HepG2 (cell line): ENCODE measurements around the gene RBM18. TPM values are rescaled to one million over a fixed set of nuclear protein-coding genes. Genes with fewer than 3 reads are reported as not detected.
A peak's percentile ranks its signal among the peaks of the same experiment; 100 is the strongest.

ENCODE experiments used
- LRRFIP1 ChIP-seq: sonication (generic); formaldehyde crosslinking; conservative IDR thresholded peaks from 2 replicates; pipeline ENCODE4 v1.4.0; 2020; ENCODE audit warnings: missing genetic modification reagents
- MED1 ChIP-seq: sonication (generic); formaldehyde crosslinking; IDR thresholded peaks from 2 replicates; pipeline ENCODE4 v1.4.0; 2020; ENCODE audit warnings: missing genetic modification reagents
- NFYB ChIP-seq: sonication (generic); formaldehyde crosslinking; IDR thresholded peaks from 2 replicates; pipeline ENCODE4 v1.4.0; 2020; ENCODE audit warnings: missing genetic modification reagents
- PAF1 ChIP-seq: IDR thresholded peaks from 2 replicates; pipeline ENCODE4 v1.6.1; 2016; ENCODE audit warnings: missing genetic modification reagents, missing compliant biosample characterization
- TEAD3 ChIP-seq: optimal IDR thresholded peaks from 2 replicates; pipeline ENCODE3; 2016; ENCODE audit warnings: borderline replicate concordance
- ZNF414 ChIP-seq: sonication (generic); formaldehyde crosslinking; IDR thresholded peaks from 2 replicates; pipeline ENCODE4 v1.5.0; 2020; ENCODE audit warnings: missing genetic modification reagents
- ZNF577 ChIP-seq: sonication (generic); formaldehyde crosslinking; IDR thresholded peaks from 2 replicates; pipeline ENCODE4 v1.4.0; 2020; ENCODE audit warnings: mild to moderate bottlenecking, low read depth, missing genetic modification reagents, borderline replicate concordance
- ZNF646 ChIP-seq: sonication (generic); formaldehyde crosslinking; IDR thresholded peaks from 2 replicates; pipeline ENCODE4 v1.9.0; 2021; ENCODE audit warnings: mild to moderate bottlenecking, missing genetic modification reagents
- polyA plus RNA-seq, 8 experiments: library from polyadenylated mRNA; depleted of rRNA in 3 of 8; stranded (reverse) in 7 of 8; unstranded in 1 of 8; fragments of >200 nt; fragmentation: Illumina TruSeq in 4 of 8; extraction: Trizol in 4 of 8; gene quantifications; 2 replicates each; pipeline versions ENCODE4 v1.2.1 to v1.2.3, GENCODE V29; 2011 to 2016; ENCODE audit warnings: low read depth in 4 of 8, missing spikeins in 1 of 8, mixed read lengths in 1 of 8; ENCODE audit not compliant: insufficient read depth in 1 of 8
- total RNA-seq, 5 experiments: library from RNA; depleted of rRNA; stranded (reverse); fragments of >200 nt; fragmentation: Illumina TruSeq; extraction: Trizol; gene quantifications; 2 replicates each; pipeline ENCODE4 v1.2.3, GENCODE V29; 2016; ENCODE audit warnings: low read depth in 1 of 5
- TF ChIP-seq, protein P1 (sequence below): sonication (generic); formaldehyde crosslinking; IDR thresholded peaks from 2 replicates; pipeline ENCODE4 v1.4.0; 2020; ENCODE audit warnings: missing genetic modification reagents
- TF ChIP-seq, protein P2 (sequence below): sonication (generic); formaldehyde crosslinking; IDR thresholded peaks from 2 replicates; pipeline ENCODE4 v1.4.0; 2020; ENCODE audit warnings: missing genetic modification reagents, borderline replicate concordance

RBM18 gene
- total and polyA plus RNA-seq, 2 of the 13 experiments (the other 11 are each of a cell fraction or from before 2014, with no cell fraction given): 12.6 to 16.6 TPM

- TF ChIP-seq, protein P1, sequence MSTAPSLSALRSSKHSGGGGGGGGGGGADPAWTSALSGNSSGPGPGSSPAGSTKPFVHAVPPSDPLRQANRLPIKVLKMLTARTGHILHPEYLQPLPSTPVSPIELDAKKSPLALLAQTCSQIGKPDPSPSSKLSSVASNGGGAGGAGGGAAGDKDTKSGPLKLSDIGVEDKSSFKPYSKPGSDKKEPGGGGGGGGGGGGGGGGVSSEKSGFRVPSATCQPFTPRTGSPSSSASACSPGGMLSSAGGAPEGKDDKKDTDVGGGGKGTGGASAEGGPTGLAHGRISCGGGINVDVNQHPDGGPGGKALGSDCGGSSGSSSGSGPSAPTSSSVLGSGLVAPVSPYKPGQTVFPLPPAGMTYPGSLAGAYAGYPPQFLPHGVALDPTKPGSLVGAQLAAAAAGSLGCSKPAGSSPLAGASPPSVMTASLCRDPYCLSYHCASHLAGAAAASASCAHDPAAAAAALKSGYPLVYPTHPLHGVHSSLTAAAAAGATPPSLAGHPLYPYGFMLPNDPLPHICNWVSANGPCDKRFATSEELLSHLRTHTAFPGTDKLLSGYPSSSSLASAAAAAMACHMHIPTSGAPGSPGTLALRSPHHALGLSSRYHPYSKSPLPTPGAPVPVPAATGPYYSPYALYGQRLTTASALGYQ (CRISPR knock-in tag): 0 out of 2 replicates have a peak, but pooled peaks have one; percentile 52
- TF ChIP-seq ZNF414 (0 out of 2 replicates have a peak, but pooled peaks have one; percentile 57), PAF1 (no peak), ZNF577 (CRISPR knock-in tag) (0 out of 2 replicates have a peak, but pooled peaks have one; percentile 91), NFYB (CRISPR knock-in tag) (peak; percentile 37; the same call in 1 of the 2 replicates), TEAD3 (CRISPR knock-in tag) (peak; percentile 84), MED1 (peak; percentile 61; the same call in 1 of the 2 replicates), LRRFIP1 (CRISPR knock-in tag) (no peak), ZNF646 (CRISPR knock-in tag) (peak; percentile 57; the same call in 1 of the 2 replicates)
- TF ChIP-seq, protein P2, sequence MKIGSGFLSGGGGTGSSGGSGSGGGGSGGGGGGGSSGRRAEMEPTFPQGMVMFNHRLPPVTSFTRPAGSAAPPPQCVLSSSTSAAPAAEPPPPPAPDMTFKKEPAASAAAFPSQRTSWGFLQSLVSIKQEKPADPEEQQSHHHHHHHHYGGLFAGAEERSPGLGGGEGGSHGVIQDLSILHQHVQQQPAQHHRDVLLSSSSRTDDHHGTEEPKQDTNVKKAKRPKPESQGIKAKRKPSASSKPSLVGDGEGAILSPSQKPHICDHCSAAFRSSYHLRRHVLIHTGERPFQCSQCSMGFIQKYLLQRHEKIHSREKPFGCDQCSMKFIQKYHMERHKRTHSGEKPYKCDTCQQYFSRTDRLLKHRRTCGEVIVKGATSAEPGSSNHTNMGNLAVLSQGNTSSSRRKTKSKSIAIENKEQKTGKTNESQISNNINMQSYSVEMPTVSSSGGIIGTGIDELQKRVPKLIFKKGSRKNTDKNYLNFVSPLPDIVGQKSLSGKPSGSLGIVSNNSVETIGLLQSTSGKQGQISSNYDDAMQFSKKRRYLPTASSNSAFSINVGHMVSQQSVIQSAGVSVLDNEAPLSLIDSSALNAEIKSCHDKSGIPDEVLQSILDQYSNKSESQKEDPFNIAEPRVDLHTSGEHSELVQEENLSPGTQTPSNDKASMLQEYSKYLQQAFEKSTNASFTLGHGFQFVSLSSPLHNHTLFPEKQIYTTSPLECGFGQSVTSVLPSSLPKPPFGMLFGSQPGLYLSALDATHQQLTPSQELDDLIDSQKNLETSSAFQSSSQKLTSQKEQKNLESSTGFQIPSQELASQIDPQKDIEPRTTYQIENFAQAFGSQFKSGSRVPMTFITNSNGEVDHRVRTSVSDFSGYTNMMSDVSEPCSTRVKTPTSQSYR (CRISPR knock-in tag): peak; percentile 62
Observed at GRCh38 chr9:122264360-122265148, at the start of gene RBM18, which contains the start of gene MRRF (continued).
